RWPE1 (cell line): ENCODE data around the gene CRYL1.

ENCODE experiments used
- CTCF ChIA-PET: fragments of 350-600 bp; sonication (Branson Sonifier 250); formaldehyde crosslinking; extraction: SDS; loops from one replicate; lab custom pipeline; 2021; lab: Yijun Ruan, JAX
- POLR2A ChIA-PET: fragments of 400-600 bp; formaldehyde crosslinking; extraction: SDS; loops from one replicate; lab custom pipeline; 2020; ENCODE audit warnings: antibody characterized with exemption; ENCODE audit not compliant: low non-redundant PET; lab: Yijun Ruan, JAX
- DNase-seq: peaks from one replicate; pipeline ENCODE4 v3.0.0; 2012; ENCODE audit warnings: low spot score
- H3K27ac ChIP-seq: fragments of 450-650 bp; 2 replicates; pipeline ENCODE4 v1.5.1; 2017
- TF ChIP-seq, protein P1 (sequence below): fragments of 450-650 bp; conservative IDR thresholded peaks from 2 replicates; pipeline ENCODE4 v1.5.1; 2017; ENCODE audit warnings: low read depth, mild to moderate bottlenecking

CRYL1 gene

DNA sequence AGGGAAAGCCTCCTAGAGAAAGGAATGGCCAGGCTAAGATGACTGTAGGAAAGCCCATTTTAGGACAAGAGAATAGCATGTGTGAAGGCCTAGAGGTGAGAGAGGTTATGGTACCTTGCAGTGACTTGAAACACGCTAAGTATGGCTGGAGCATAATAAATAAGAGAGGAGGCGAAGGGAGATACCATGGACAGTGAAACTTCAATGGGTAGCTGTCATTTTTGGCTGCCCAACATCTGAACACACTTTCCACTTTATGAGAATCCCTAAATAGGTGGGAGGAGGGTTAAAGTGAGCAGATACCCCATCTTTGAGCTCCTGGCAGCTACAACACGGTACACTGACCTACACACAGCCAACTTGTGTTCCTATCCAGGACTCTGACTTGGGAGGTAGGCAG, 33.3 kb upstream of the CRYL1 start:
- CTCF ChIA-PET = no interaction called here
- TF ChIP-seq, protein P1, sequence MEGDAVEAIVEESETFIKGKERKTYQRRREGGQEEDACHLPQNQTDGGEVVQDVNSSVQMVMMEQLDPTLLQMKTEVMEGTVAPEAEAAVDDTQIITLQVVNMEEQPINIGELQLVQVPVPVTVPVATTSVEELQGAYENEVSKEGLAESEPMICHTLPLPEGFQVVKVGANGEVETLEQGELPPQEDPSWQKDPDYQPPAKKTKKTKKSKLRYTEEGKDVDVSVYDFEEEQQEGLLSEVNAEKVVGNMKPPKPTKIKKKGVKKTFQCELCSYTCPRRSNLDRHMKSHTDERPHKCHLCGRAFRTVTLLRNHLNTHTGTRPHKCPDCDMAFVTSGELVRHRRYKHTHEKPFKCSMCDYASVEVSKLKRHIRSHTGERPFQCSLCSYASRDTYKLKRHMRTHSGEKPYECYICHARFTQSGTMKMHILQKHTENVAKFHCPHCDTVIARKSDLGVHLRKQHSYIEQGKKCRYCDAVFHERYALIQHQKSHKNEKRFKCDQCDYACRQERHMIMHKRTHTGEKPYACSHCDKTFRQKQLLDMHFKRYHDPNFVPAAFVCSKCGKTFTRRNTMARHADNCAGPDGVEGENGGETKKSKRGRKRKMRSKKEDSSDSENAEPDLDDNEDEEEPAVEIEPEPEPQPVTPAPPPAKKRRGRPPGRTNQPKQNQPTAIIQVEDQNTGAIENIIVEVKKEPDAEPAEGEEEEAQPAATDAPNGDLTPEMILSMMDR = no peak
- no peak for DNase-seq
- POLR2A ChIA-PET = interaction anchor here (0.7 kb wide), 1 partner anchor 481 kb away, joined by 9 read pairs; no protein-coding TSS in a partner anchor
- no peak overlapping the region for H3K27ac ChIP-seq

DNA sequence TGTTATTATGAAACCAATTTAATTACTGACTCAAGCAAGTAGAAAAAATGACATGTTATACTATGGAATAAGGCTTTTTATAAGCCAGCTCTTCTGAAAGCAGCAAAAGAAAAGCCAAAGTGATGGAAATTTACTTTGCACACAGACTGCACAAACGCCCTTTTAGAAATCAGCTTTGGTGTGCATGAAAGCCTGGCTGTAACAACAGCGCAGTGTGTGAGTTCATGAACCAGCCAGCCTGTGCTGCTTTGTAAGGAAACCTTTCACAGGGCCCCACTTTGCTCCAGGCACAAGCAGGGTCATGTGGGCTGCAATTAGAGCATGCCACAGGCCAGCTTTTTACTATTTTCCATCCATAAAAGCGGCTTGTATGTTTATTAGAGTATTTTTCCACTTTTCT, 27.7 kb upstream of the CRYL1 start:
- no peak overlapping the region for H3K27ac ChIP-seq
- ChIA-PET POLR2A (no interaction called here), CTCF (interaction anchor here (0.7 kb wide), 1 partner anchor 375 kb away, joined by 4 read pairs; no protein-coding TSS in a partner anchor)
- TF ChIP-seq, protein P1 = no peak
- no peak for DNase-seq

DNA sequence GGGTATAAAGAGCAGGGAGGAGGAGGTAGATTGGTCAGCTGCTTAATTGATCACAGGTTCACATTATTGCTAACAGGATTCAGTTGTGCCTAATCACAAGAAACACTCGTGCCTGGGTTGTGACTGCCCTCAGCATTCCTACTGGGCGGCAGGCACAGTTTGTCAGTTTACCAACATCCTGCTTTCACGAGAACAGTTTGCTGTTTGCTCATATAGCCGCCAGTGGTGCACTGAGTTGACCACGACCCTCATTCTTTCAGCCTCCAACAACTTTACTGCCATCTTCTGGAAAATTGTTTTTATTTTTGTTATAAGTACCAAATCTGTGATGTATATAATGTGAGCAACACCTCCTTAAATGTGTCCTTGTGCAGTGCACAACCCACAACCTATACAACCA, 25.1 kb upstream of the CRYL1 start:
- ChIA-PET CTCF (no interaction called here), POLR2A (no interaction called here)
- DNase-seq = no peak

DNA sequence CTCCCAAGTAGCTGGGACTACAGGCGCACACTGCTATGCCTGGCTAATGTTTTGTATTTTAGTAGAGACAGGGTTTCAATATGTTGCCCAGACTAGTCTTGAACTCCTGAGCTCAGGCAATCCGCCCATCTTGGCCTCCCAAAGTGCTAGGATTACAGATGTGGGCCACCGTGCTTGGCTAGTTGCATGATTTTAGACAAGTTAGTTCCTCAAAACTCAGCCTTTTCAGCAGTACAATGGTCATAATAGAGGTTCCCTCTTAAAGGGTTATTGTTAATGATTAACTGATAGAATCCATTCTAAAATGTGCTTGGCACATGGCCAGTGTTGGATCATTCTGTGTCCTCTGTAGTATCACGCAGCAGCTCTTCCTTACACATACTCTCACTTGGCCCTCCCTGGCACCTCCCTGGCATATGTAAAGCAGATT, 21.8 kb upstream of the CRYL1 start:
- CTCF ChIA-PET = no interaction called here
- H3K27ac ChIP-seq = no peak overlapping the region
- POLR2A ChIA-PET = no interaction called here
- no peak for DNase-seq
- TF ChIP-seq, protein P1 = no peak

More for the DNA sequence above, 25.1 kb upstream of the CRYL1 start:
- TF ChIP-seq, protein P1 = no peak
- H3K27ac ChIP-seq = no peak overlapping the region

DNA sequence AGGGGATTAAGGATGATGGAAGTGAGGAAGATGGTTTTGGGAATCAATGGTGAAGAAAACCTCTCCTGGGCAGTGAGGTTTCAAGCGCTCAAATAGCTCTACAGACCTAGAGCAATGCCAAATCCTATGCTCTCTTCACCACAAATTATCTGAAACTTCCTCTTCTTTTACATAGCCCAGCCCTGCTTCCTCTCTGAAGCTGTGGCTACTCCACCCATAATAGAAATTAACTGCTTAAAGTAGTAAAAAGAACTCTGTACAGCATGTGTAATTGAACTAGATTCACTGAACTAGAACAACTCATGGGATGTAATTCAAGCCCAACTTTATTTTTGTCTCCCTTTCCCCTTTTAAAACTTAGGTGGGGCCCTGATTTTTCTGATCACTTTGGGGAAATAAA, 20.9 kb upstream of the CRYL1 start:
- no peak for DNase-seq
- no peak overlapping the region for H3K27ac ChIP-seq
- TF ChIP-seq, protein P1 = no peak
- ChIA-PET CTCF (no interaction called here), POLR2A (no interaction called here)

DNA sequence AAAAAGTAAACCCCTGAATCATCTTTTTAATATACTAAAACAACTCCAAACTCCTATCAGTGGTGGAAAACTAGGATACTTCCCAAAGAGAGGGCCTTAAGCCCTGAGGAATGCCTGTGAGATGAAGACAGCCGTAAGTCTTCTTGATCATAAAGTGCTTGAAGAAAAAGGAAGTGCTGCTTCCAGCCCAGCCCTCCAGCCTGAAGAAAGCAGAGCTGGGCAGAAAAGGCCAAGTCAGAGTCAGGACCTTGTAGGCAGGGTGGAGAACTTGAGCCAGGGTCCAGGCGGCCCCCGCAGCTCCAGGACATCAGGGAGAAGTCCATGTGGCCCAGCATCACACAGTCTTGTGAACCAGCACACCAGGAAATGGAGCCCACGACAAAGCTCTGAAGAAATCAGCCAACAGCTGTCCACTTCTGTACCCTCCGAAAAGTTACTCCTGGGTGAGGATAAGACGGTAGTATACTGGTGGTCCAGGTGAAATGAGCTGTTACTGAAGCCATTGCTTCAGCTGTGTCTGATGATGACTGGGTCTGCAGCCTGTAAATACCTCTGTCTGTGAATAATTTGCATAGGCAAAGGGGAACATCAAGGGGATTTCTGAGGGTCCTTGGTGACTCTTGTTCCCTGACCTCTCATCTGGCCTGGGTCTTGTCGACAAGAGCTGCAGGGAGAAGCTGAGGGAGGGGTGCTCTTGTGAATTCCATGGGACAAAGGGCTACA, 18.7 kb upstream of the CRYL1 start:
- ChIA-PET CTCF (no interaction called here), POLR2A (no interaction called here)
- H3K27ac ChIP-seq = no peak overlapping the region

More for the DNA sequence above, 18.7 kb upstream of the CRYL1 start:
- no peak for DNase-seq
- TF ChIP-seq, protein P1 = no peak
